CD14-positive monocyte (primary cell): ENCODE results near the gene OR7G3. TPM values are rescaled to one million over a fixed set of nuclear protein-coding genes. Genes with fewer than 3 reads are reported as not detected.

ENCODE experiments used
- DNase-seq, 3 donors: peaks; one replicate each; pipeline ENCODE4 v3.0.0-alpha.2; 2011 to 2022
- H2AFZ ChIP-seq: 2 replicates; pipeline ENCODE4 v1.6.0; 2012; ENCODE audit warnings: mild to moderate bottlenecking, low read depth, low read length, inconsistent platforms; ENCODE audit not compliant: insufficient read depth, poor library complexity, severe bottlenecking
- H3K27ac ChIP-seq, 2 donors: 1 replicate in 1 of 2; 2 replicates in 1 of 2; pipeline ENCODE4 v1.5.1; 2012 to 2013; ENCODE audit warnings: low read length in 2 of 2, control low read depth in 1 of 2, inconsistent platforms in 1 of 2, low read depth in 1 of 2, mild to moderate bottlenecking in 1 of 2
- H3K27me3 ChIP-seq, 2 donors: one replicate each; pipeline versions ENCODE4 v1.6.0 to v1.6.1; 2011 to 2013; ENCODE audit warnings: low read length in 2 of 2; ENCODE audit not compliant: control insufficient read depth in 2 of 2, insufficient read depth in 2 of 2
- H3K36me3 ChIP-seq, 2 donors: replicated peaks in 1 of 2; 1 replicate in 1 of 2; 2 replicates in 1 of 2; pipeline versions ENCODE4 v1.5.1 to v1.6.1; 2012 to 2013; ENCODE audit warnings: low read length in 2 of 2, control low read depth in 1 of 2, inconsistent platforms in 1 of 2, mild to moderate bottlenecking in 1 of 2; ENCODE audit not compliant: insufficient read depth in 2 of 2, control insufficient read depth in 1 of 2
- H3K4me1 ChIP-seq, 2 donors: 1 replicate in 1 of 2; 2 replicates in 1 of 2; pipeline versions ENCODE4 v1.5.1 to v1.6.1; 2012 to 2013; ENCODE audit warnings: low read length in 2 of 2, control low read depth in 1 of 2, inconsistent platforms in 1 of 2, mild to moderate bottlenecking in 1 of 2, moderate library complexity in 1 of 2; ENCODE audit not compliant: insufficient read depth in 2 of 2, control insufficient read depth in 1 of 2
- H3K4me2 ChIP-seq: replicated peaks from 2 replicates; pipeline ENCODE3; 2012; ENCODE audit warnings: low read length, moderate library complexity, mild to moderate bottlenecking; ENCODE audit not compliant: poor library complexity, severe bottlenecking; ENCODE audit errors: extremely low read depth
- H3K4me3 ChIP-seq, 3 experiments: fragments of 200-600 bp in 1 of 3; sonication (generic) in 1 of 3; replicated peaks in 1 of 3; 1 replicate in 2 of 3; 2 replicates in 1 of 3; pipeline ENCODE4 v1.5.1; 2011 to 2013; ENCODE audit warnings: low read length in 3 of 3, mild to moderate bottlenecking in 3 of 3, control low read depth in 2 of 3, low read depth in 2 of 3, inconsistent platforms in 1 of 3, moderate library complexity in 1 of 3
- H3K79me2 ChIP-seq: 2 replicates; pipeline ENCODE4 v1.6.0; 2012; ENCODE audit warnings: mild to moderate bottlenecking, control low read depth, inconsistent platforms, low read length, moderate library complexity; ENCODE audit not compliant: insufficient read depth
- H3K9ac ChIP-seq: 2 replicates; pipeline ENCODE4 v1.6.0; 2017; ENCODE audit warnings: low read length, mild to moderate bottlenecking; ENCODE audit not compliant: insufficient read depth, poor library complexity, severe bottlenecking
- H3K9me3 ChIP-seq, 2 donors: replicated peaks in 1 of 2; 1 replicate in 1 of 2; 2 replicates in 1 of 2; pipeline versions ENCODE4 v1.5.1 to v1.6.1; 2012 to 2013; ENCODE audit warnings: low read length in 2 of 2, control low read depth in 1 of 2; ENCODE audit not compliant: control insufficient read depth in 1 of 2, insufficient read depth in 1 of 2
- H4K20me1 ChIP-seq: 2 replicates; pipeline ENCODE4 v1.6.0; 2012; ENCODE audit warnings: mild to moderate bottlenecking, low read length, control low read depth, moderate library complexity; ENCODE audit not compliant: insufficient read depth
- H3K27ac Mint-ChIP-seq, 7 donors: one replicate each; pipeline ENCODE4 v1.8.0; 2020; ENCODE audit warnings: mild to moderate bottlenecking in 7 of 7, mixed read lengths in 7 of 7, moderate library complexity in 6 of 7, inconsistent platforms in 2 of 7
- H3K27me3 Mint-ChIP-seq, 3 donors: one replicate each; pipeline ENCODE4 v1.8.0; 2021 to 2022; ENCODE audit warnings: low read depth in 3 of 3, mild to moderate bottlenecking in 3 of 3, mixed read lengths in 3 of 3, moderate library complexity in 3 of 3, inconsistent platforms in 1 of 3
- H3K36me3 Mint-ChIP-seq, 2 donors: one replicate each; pipeline ENCODE4 v1.8.0; 2020; ENCODE audit warnings: mixed read lengths in 2 of 2, inconsistent platforms in 1 of 2, mild to moderate bottlenecking in 1 of 2
- H3K4me1 Mint-ChIP-seq: one replicate; pipeline ENCODE4 v1.8.0; 2020; ENCODE audit warnings: mild to moderate bottlenecking, mixed read lengths
- H3K4me3 Mint-ChIP-seq, 2 donors: one replicate each; pipeline ENCODE4 v1.8.0; 2020; ENCODE audit warnings: mild to moderate bottlenecking in 2 of 2, mixed read lengths in 2 of 2, moderate library complexity in 1 of 2
- H3K9me3 Mint-ChIP-seq, 7 donors: one replicate each; pipeline ENCODE4 v1.8.0; 2020 to 2022; ENCODE audit warnings: mixed read lengths in 7 of 7, mild to moderate bottlenecking in 6 of 7, moderate library complexity in 6 of 7, inconsistent platforms in 2 of 7
- CTCF ChIP-seq: fragments of 200-600 bp; IDR thresholded peaks from one replicate; pipeline ENCODE4 v1.8.0; 2022; ENCODE audit warnings: antibody characterized with exemption, mild to moderate bottlenecking
- WGBS: methylation state at CpG from one replicate; pipeline ENCODE4 v1.1.5; 2013; ENCODE audit warnings: missing lambda C conversion rate; ENCODE audit not compliant: insufficient coverage; 5-methylcytosine and 5-hydroxymethylcytosine counted together
- intact Hi-C, 2 donors: fragments of 100-400 bp; cut with micrococcal nuclease; formaldehyde crosslinking; loops; one replicate each; pipeline versions ENCODE4 v1.15.0 to v1.15.1; 2023
- polyA plus RNA-seq, 3 donors: library from polyadenylated mRNA; depleted of rRNA in 1 of 3; unstranded in 2 of 3; stranded (reverse) in 1 of 3; fragments of 300-500 nt in 2 of 3; fragments of >200 nt in 1 of 3; fragmentation: Illumina TruSeq in 2 of 3; gene quantifications; 1 replicate in 2 of 3; 2 replicates in 1 of 3; pipeline ENCODE4 v1.2.3, GENCODE V29; 2012 to 2021

OR7G3 gene
- polyA plus RNA-seq, 3 donors: not detected

- no peak overlapping the region for H3K9ac ChIP-seq
- H3K9me3 Mint-ChIP-seq: peaks cover 2 to 19% (median 10%) of the 10 kb centered on the region in 7 donors
- intact Hi-C loops: no loop called here
These were observed 44.7 kb upstream of the OR7G3 start for GRCh38 chr19:9171393-9171991.

GRCh38 chr19:9166846-9167245 lies 40.1 kb upstream of the OR7G3 start:
- no peaks in the 10 kb centered on the region for H3K4me1 Mint-ChIP-seq
- peaks cover 3 to 16% (median 11%) of the 10 kb centered on the region in 7 donors for H3K9me3 Mint-ChIP-seq
- Histone ChIP-seq H3K9ac (no peak overlapping the region), H3K27me3 (no peaks in the 10 kb centered on the region), H3K36me3 (peaks cover 7 to 22% of the 10 kb centered on the region in 2 donors), H3K4me3 (peak overlapping the region in 1 of 3 experiments; percentile 3), H3K27ac (peak overlapping the region in 1 of 2 donors; percentile 55), H3K4me1 (peaks cover 2 to 13% of the 10 kb centered on the region in 2 donors), H3K79me2 (no peaks in the 10 kb centered on the region), H3K9me3 (peaks cover 11 to 14% of the 10 kb centered on the region in 2 donors), H2AFZ (no peak overlapping the region), H3K4me2 (peak overlapping the region; percentile 43), H4K20me1 (no peaks in the 10 kb centered on the region)
- H3K27ac Mint-ChIP-seq: peak overlapping the region in 3 of 7 donors; percentile 33 to 73 (median 36)
- peaks cover 0 to 1% (median 1%) of the 10 kb centered on the region in 3 donors for H3K27me3 Mint-ChIP-seq
- no peak overlapping the region for H3K4me3 Mint-ChIP-seq
- no peak for TF ChIP-seq CTCF
- WGBS: 20% methylated on average over 1 of the region's 4 CpGs
- DNase-seq: peak in 1 of 3 donors; percentile 2
- H3K36me3 Mint-ChIP-seq: peaks cover 42 to 54% of the 10 kb centered on the region in 2 donors
- intact Hi-C loops: no loop called here

More at GRCh38 chr19:9171393-9171991, 44.7 kb upstream of the OR7G3 start:
- H3K4me1 Mint-ChIP-seq: no peaks in the 10 kb centered on the region
- DNase-seq: no peak
- 95% methylated on average over 6 of the region's 6 CpGs for WGBS
- H3K27ac ChIP-seq: no peak overlapping the region
- TF ChIP-seq CTCF: no peak
- peaks cover 1 to 12% of the 10 kb centered on the region in 2 donors for H3K36me3 Mint-ChIP-seq
- H3K27ac Mint-ChIP-seq: peak overlapping the region in 1 of 7 donors; percentile 39
- H3K4me3 Mint-ChIP-seq: no peak overlapping the region
- peaks cover 0 to 5% of the 10 kb centered on the region in 2 donors for H3K9me3 ChIP-seq
- H3K36me3 ChIP-seq: no peaks in the 10 kb centered on the region
- no peaks in the 10 kb centered on the region for H3K79me2 ChIP-seq
- H2AFZ ChIP-seq: no peak overlapping the region
- no peak overlapping the region for H3K4me2 ChIP-seq
- no peaks in the 10 kb centered on the region for H4K20me1 ChIP-seq
- H3K4me1 ChIP-seq: peaks cover 1 to 10% of the 10 kb centered on the region in 2 donors
- no peak overlapping the region for H3K4me3 ChIP-seq
- H3K27me3 ChIP-seq: no peaks in the 10 kb centered on the region
- peaks cover 0 to 3% (median 1%) of the 10 kb centered on the region in 3 donors for H3K27me3 Mint-ChIP-seq
